B cell (primary cell): ENCODE results near the gene RERE.

Experiments
- CTCF ChIP-seq: fragments of 200-600 bp; IDR thresholded peaks from one replicate; pipeline ENCODE4 v1.8.0; 2022; ENCODE audit warnings: antibody characterized with exemption, mild to moderate bottlenecking
- EZH2 ChIP-seq: IDR thresholded peaks from 2 replicates; pipeline ENCODE4 v1.6.1; 2012; ENCODE audit warnings: borderline replicate concordance, low read depth, mild to moderate bottlenecking, moderate library complexity, low read length; ENCODE audit not compliant: insufficient read depth, poor library complexity, severe bottlenecking

GRCh38 chr1:8597455-8597854 lies 220.0 kb downstream of the RERE start:
- no peak for TF ChIP-seq CTCF
- TF ChIP-seq EZH2, result no peak
